Upper lobe of left lung (tissue), 6 donors: Measurements from ENCODE around the gene DGKB. TPM values are rescaled to one million over a fixed set of nuclear protein-coding genes. Genes with fewer than 3 reads are reported as not detected.

ENCODE experiments used
- ATAC-seq, 2 donors: fragments of 200-7000 bp; cut with Tn5 transposase; one replicate each; pipeline ENCODE4 v1.9.1; 2022; ENCODE audit warnings: mild to moderate bottlenecking in 2 of 2, moderate library complexity in 2 of 2; ENCODE audit not compliant: low FRiP score in 2 of 2
- DNase-seq, 2 donors: peaks; one replicate each; pipeline ENCODE4 v3.0.0-alpha.2; 2019 to 2020
- H3K27ac ChIP-seq, 4 donors: fragments of 200-600 bp; sonication (generic); one replicate each; pipeline ENCODE4 v1.5.1; 2016 to 2019
- H3K27me3 ChIP-seq, 4 donors: fragments of 200-600 bp; sonication (generic); one replicate each; pipeline ENCODE4 v1.5.1; 2017 to 2019
- H3K36me3 ChIP-seq, 4 donors: fragments of 200-600 bp; sonication (generic); one replicate each; pipeline ENCODE4 v1.5.1; 2016 to 2019
- H3K4me1 ChIP-seq, 4 donors: fragments of 200-600 bp; sonication (generic); one replicate each; pipeline ENCODE4 v1.5.1; 2018 to 2019
- H3K4me3 ChIP-seq, 4 donors: fragments of 200-600 bp; sonication (generic); one replicate each; pipeline ENCODE4 v1.5.1; 2017 to 2019; ENCODE audit warnings: mild to moderate bottlenecking in 2 of 4, moderate library complexity in 1 of 4
- H3K9me3 ChIP-seq, 4 donors: fragments of 200-600 bp; sonication (generic); one replicate each; pipeline ENCODE4 v1.5.1; 2018 to 2019
- CTCF ChIP-seq, 6 experiments: fragments of 450-650 bp in 4 of 6; fragments of 200-600 bp in 2 of 6; sonication (generic) in 2 of 6; IDR thresholded peaks; one replicate each; pipeline ENCODE4 v1.5.1; 2016 to 2019; ENCODE audit warnings: antibody characterized with exemption in 6 of 6
- EP300 ChIP-seq, 4 donors: sonication (generic); formaldehyde crosslinking; IDR thresholded peaks; one replicate each; pipeline ENCODE4 v1.5.1; 2017; ENCODE audit warnings: antibody characterized with exemption in 4 of 4, control low read depth in 2 of 4
- POLR2A ChIP-seq, 4 donors: fragments of 450-650 bp; IDR thresholded peaks; one replicate each; pipeline ENCODE4 v1.5.1; 2016 to 2017; ENCODE audit warnings: antibody characterized with exemption in 4 of 4, mild to moderate bottlenecking in 2 of 4
- POLR2AphosphoS5 ChIP-seq, 2 donors: sonication (generic); formaldehyde crosslinking; IDR thresholded peaks; one replicate each; pipeline ENCODE4 v1.5.1; 2017; ENCODE audit warnings: antibody characterized with exemption in 2 of 2
- WGBS, 2 donors: methylation state at CpG; one replicate each; pipeline ENCODE4 v1.1.5; 2017 to 2018; 5-methylcytosine and 5-hydroxymethylcytosine counted together
- total RNA-seq, 6 donors: library from RNA; depleted of rRNA in 4 of 6; stranded (reverse); fragments of >200 nt in 4 of 6; gene quantifications; one replicate each; pipeline versions ENCODE4 v1.1.0 to v1.2.1, GENCODE V29; 2016 to 2021
- donor health status: DM: no; HTN: no; CAD: no; lungs with moderate emphysema.
- donor health status: DM: no; HTN: yes; CAD: no; lungs with severe emphysema.

DGKB gene
- total RNA-seq, 6 donors from 2014 or later, result 0.09 to 0.30 (median 0.30) TPM; not detected in 3

- whole genome bisulfite sequencing, 2 donors, result 88 to 100% methylated on average over 1 of the region's 1 CpG
- Histone ChIP-seq H3K36me3 (no peaks in the 10 kb centered on the region), H3K9me3 (no peaks in the 10 kb centered on the region), H3K27me3 (no peaks in the 10 kb centered on the region), H3K27ac (no peak overlapping the region), H3K4me3 (no peak overlapping the region), H3K4me1 (no peaks in the 10 kb centered on the region)
- TF ChIP-seq CTCF (IDR thresholded peaks at IDR 0.05), result no peak
- TF ChIP-seq POLR2AphosphoS5 (IDR thresholded peaks at IDR 0.05), result no peak
- no peak for TF ChIP-seq POLR2A (IDR thresholded peaks at IDR 0.05)
- TF ChIP-seq EP300 (IDR thresholded peaks at IDR 0.05), result no peak
- DNase-seq (no peak), ATAC-seq (no peak)
These were observed 768.8 kb downstream of the DGKB start for GRCh38 chr7:14133752-14134151.

GRCh38 chr7:14125998-14126397 lies 776.6 kb downstream of the DGKB start:
- no peaks in the 10 kb centered on the region for H3K27me3 ChIP-seq
- H3K36me3 ChIP-seq, result no peaks in the 10 kb centered on the region
- H3K4me1 ChIP-seq, result no peaks in the 10 kb centered on the region
- no peak overlapping the region for H3K4me3 ChIP-seq
- WGBS, 2 donors, result 80 to 86% methylated on average over 3 of the region's 3 CpGs
- DNase-seq (no peak), ATAC-seq (no peak)
- no peaks in the 10 kb centered on the region for H3K9me3 ChIP-seq
- no peak overlapping the region for H3K27ac ChIP-seq
- TF ChIP-seq EP300 (IDR thresholded peaks at IDR 0.05) (no peak), POLR2A (IDR thresholded peaks at IDR 0.05) (no peak), CTCF (IDR thresholded peaks at IDR 0.05) (no peak), POLR2AphosphoS5 (IDR thresholded peaks at IDR 0.05) (no peak)

- TF ChIP-seq POLR2A (IDR thresholded peaks at IDR 0.05) (no peak), CTCF (IDR thresholded peaks at IDR 0.05) (no peak), POLR2AphosphoS5 (IDR thresholded peaks at IDR 0.05) (no peak), EP300 (IDR thresholded peaks at IDR 0.05) (no peak)
- ATAC-seq (no peak), DNase-seq (no peak)
- Histone ChIP-seq H3K9me3 (no peaks in the 10 kb centered on the region), H3K4me3 (no peak overlapping the region), H3K27me3 (no peaks in the 10 kb centered on the region), H3K27ac (no peak overlapping the region), H3K36me3 (no peaks in the 10 kb centered on the region), H3K4me1 (no peaks in the 10 kb centered on the region)
- 70 to 76% methylated on average over 2 of the region's 2 CpGs for WGBS, 2 donors
These were observed 777.8 kb downstream of the DGKB start for GRCh38 chr7:14124716-14125115.

- TF ChIP-seq EP300 (IDR thresholded peaks at IDR 0.05) (no peak), POLR2A (IDR thresholded peaks at IDR 0.05) (no peak), CTCF (IDR thresholded peaks at IDR 0.05) (no peak), POLR2AphosphoS5 (IDR thresholded peaks at IDR 0.05) (no peak)
- ATAC-seq (no peak), DNase-seq (no peak)
- 10 to 20% methylated on average over 1 of the region's 1 CpG for WGBS, 2 donors
- Histone ChIP-seq H3K27ac (no peak overlapping the region), H3K36me3 (no peaks in the 10 kb centered on the region), H3K9me3 (no peaks in the 10 kb centered on the region), H3K4me3 (no peak overlapping the region), H3K4me1 (no peaks in the 10 kb centered on the region), H3K27me3 (no peaks in the 10 kb centered on the region)
These were observed 778.6 kb downstream of the DGKB start for GRCh38 chr7:14123923-14124322.

GRCh38 chr7:14115701-14116100 lies 786.9 kb downstream of the DGKB start:
- no peaks in the 10 kb centered on the region for H3K4me1 ChIP-seq
- H3K9me3 ChIP-seq, result no peaks in the 10 kb centered on the region
- TF ChIP-seq POLR2A (IDR thresholded peaks at IDR 0.05) (no peak), EP300 (IDR thresholded peaks at IDR 0.05) (no peak), POLR2AphosphoS5 (IDR thresholded peaks at IDR 0.05) (no peak), CTCF (IDR thresholded peaks at IDR 0.05) (no peak)
- no peak overlapping the region for H3K4me3 ChIP-seq
- no peaks in the 10 kb centered on the region for H3K27me3 ChIP-seq
- H3K36me3 ChIP-seq, result no peaks in the 10 kb centered on the region
- ATAC-seq (no peak), DNase-seq (no peak)
- WGBS, 2 donors, result 80 to 85% methylated on average over 2 of the region's 2 CpGs
- H3K27ac ChIP-seq, result no peak overlapping the region
